ENCODE data around the gene HAP1.
"Not testable (repeated sequence)": the region's sequence is repeated elsewhere in the genome, so short reads cannot be mapped to it uniquely, and the experiment has no call there.

Gene HAP1

DNA sequence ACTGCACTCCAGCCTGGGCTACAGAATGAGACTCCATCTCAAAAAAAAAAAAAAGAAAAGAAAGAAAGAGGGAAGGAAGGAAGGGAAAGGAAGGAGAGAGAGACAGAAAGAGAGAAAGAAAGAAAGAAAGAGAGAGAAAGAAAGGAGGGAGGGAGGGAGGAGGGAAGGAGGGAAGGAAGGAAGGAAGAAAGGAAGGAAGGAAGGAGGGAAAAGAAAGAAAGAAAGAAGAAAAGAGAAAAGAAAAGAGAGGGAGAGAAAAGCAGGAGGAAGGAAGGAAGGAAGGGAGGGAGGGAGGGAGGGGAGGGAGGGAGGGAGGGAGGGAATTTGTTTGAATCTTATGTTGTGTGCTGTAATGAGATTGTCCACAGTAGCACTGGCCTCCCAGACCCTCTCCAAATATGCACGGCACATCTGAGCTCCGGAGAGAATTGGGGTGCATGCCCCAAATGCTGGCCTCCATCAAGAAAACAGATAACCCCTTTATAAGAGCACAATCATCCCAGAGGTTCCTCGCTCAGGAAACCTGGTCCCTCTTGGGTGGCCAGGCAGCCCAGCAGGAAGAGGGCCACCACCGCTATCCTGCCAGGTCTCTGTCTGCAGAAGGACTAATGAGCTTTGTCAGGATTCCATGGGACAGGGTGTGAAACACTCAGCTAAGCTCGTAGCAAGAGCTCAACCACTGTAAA is 54.6 kb downstream of the HAP1 start:
- no peak for DNase-seq (ENCODE audit: low spot score)
- TF ChIP-seq, protein P1, sequence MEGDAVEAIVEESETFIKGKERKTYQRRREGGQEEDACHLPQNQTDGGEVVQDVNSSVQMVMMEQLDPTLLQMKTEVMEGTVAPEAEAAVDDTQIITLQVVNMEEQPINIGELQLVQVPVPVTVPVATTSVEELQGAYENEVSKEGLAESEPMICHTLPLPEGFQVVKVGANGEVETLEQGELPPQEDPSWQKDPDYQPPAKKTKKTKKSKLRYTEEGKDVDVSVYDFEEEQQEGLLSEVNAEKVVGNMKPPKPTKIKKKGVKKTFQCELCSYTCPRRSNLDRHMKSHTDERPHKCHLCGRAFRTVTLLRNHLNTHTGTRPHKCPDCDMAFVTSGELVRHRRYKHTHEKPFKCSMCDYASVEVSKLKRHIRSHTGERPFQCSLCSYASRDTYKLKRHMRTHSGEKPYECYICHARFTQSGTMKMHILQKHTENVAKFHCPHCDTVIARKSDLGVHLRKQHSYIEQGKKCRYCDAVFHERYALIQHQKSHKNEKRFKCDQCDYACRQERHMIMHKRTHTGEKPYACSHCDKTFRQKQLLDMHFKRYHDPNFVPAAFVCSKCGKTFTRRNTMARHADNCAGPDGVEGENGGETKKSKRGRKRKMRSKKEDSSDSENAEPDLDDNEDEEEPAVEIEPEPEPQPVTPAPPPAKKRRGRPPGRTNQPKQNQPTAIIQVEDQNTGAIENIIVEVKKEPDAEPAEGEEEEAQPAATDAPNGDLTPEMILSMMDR (IDR thresholded peaks at IDR 0.05; ENCODE audit: extremely low read depth, missing control alignments): no peak

DNA sequence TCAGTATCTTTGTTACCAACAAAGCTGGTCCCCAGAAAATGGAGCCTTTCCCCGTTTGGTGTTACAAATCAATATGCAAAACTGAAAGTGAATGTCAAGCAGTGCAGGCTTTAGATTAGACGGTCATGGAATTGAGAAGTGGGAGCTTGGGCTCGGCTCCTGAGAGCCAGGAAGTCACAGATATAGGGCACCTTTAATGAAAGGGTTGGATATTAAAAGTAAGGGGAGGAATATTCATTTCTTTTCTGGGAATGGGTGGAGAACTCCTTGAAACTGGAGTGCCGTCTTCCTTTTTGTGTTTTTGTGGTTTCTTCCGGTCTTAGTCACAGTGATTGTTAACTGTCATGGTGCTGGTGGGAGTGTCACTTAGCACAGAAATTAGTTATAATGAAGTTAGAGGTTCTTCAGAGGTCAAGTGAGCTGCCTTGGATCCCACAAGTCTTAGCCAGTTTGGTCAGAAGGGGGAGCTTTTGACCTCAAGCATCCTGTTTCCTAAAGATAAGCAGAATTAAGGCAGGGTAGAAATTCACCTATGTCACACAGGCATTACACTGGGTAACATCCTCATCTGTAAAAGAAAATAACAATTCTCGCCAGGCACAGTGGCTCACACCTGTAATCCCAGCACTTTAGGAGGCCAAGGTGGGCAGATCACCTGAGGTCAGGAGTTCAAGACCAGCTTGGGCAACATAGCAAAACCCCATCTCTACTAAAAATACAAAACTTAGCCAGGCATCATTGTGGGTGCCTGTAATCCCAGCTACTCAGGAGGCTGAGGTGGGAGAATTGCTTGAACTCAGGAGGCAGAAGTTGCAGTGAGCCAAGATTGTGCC is 55.3 kb downstream of the HAP1 start:
- DNase-seq (ENCODE audit: low spot score): no peak
- TF ChIP-seq, protein P1 (IDR thresholded peaks at IDR 0.05; ENCODE audit: extremely low read depth, missing control alignments): no peak

DNA sequence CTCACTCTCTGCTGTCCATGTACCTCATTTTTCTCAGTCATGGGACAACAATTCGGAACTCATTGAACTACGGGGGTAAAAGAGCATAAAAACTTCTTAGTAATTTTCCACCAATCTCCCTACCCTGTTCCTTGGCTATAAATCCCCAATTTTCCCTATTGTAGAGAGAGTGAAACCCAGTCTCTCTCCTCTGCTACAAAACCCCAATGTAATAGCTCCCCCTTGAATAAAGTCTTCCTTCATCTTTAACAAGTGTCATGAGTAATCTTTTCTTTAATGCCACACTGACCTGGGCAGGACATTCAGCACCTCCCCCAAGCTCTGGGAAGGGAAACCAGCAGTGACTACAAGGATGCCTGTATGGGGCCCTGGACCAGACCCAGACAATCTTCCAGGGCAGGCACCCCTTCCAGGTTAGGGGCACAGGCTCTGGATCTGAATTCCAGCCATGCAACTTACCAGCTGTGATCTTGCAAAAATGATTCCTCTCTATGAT is 56.0 kb downstream of the HAP1 start:
- TF ChIP-seq, protein P1 (IDR thresholded peaks at IDR 0.05; ENCODE audit: extremely low read depth, missing control alignments): no peak
- DNase-seq (ENCODE audit: low spot score): no peak

DNA sequence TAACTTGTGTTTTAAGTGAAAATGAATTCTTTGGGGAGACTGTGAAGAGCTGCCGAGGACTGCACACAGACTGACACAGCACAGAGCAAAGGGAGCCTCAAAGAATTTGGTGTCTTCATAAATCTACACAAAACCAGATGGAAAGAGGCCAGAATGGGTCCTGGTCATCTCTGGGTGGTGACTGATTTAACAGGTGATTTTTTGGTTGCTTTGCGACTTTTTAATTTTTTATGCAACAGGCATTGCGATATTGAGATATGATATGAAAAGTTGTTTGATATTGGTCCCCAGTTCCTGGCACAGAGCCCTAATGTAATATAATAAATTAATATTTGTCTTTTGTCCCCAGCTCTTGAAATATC is 58.4 kb downstream of the HAP1 start:
- TF ChIP-seq, protein P1 (IDR thresholded peaks at IDR 0.05; ENCODE audit: extremely low read depth, missing control alignments): no peak
- DNase-seq (ENCODE audit: low spot score): no peak

DNA sequence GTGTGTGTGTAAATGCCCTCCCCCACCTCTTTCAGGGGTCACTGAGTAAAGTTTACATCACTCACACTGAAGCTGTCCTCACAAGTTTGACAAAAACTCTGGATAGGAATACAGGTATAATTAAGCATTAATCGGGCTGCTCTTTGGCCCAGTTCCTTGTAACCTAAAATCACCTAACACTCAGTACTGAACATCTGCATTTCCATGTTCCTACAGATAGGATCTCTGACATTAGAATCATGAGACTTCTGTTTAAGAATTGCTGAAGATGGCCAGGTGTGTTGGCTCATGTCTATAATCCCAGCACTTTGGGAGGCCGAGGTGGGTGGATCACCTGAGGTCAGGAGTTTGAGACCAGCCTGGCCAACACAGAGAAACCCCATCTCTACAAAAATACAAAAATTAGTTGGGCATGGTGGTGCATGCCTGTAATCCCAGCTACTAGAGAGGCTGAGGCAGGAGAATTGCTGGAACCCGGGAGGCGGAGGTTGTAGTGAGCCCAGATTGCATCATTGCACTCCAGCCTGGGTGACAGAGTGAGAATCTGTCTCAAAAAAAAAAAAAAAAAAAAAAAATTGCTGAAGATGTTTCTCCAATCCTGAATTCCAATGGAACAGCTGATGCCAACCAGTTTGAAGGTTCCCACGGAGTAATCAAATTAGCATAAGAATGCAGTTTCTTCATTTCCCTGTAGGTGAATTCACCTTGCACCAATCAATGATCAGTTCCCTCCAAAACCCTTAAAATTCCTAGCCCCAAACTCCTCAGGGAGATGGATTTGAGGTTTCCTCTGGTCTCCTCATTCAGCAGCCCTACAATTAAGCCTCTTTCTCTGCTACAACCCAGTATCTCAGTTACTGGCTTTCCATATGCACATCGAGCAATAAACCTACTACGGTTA is 59.0 kb downstream of the HAP1 start:
- not testable (repeated sequence) for DNase-seq (ENCODE audit: low spot score)

Measured in GM20000 (cell line).